B cell (primary cell): ENCODE measurements around the gene AP5M1. TPM values are rescaled to one million over a fixed set of nuclear protein-coding genes. Genes with fewer than 3 reads are reported as not detected.

Experiments
- ATAC-seq: fragments of 200-7000 bp; cut with Tn5 transposase; one replicate; pipeline ENCODE4 v1.10.0; 2021; ENCODE audit warnings: low read depth, mild to moderate bottlenecking, moderate number of reproducible peaks, moderate library complexity
- CTCF ChIA-PET: fragments of 350-600 bp; sonication (Branson Sonifier 250); formaldehyde crosslinking; loops from one replicate; lab custom pipeline; 2021; ENCODE audit warnings: antibody characterized with exemption, inconsistent platforms; lab: Charles Lee
- POLR2A ChIA-PET: fragments of 350-600 bp; sonication (Branson Sonifier 250); formaldehyde crosslinking; loops from one replicate; lab custom pipeline; 2021; ENCODE audit warnings: antibody characterized with exemption; lab: Charles Lee
- DNase-seq: peaks from one replicate; pipeline ENCODE4 v3.0.0; 2013
- H2AFZ ChIP-seq: 2 replicates; pipeline ENCODE4 v1.6.1; 2012; ENCODE audit warnings: mild to moderate bottlenecking, low read depth, low read length; ENCODE audit not compliant: insufficient read depth, poor library complexity, severe bottlenecking
- H3K27ac ChIP-seq, 2 donors: 1 replicate in 1 of 2; 2 replicates in 1 of 2; pipeline ENCODE4 v1.5.1; 2012 to 2013; ENCODE audit warnings: low read length in 2 of 2, mild to moderate bottlenecking in 2 of 2, moderate library complexity in 1 of 2
- H3K27me3 ChIP-seq, 4 experiments: fragments of 200-600 bp in 1 of 4; sonication (generic) in 1 of 4; replicated peaks in 1 of 4; 1 replicate in 2 of 4; 2 replicates in 2 of 4; pipeline versions ENCODE4 v1.6.1 to v1.7.0; 2013 to 2016; ENCODE audit warnings: low read length in 3 of 4, mild to moderate bottlenecking in 2 of 4, mixed read lengths in 1 of 4, moderate library complexity in 1 of 4; ENCODE audit not compliant: insufficient read depth in 4 of 4, control insufficient read depth in 3 of 4; ENCODE audit errors: control extremely low read depth in 1 of 4
- H3K36me3 ChIP-seq, 2 experiments: replicated peaks in 1 of 2; 1 replicate in 1 of 2; 2 replicates in 1 of 2; pipeline versions ENCODE4 v1.6.1 to v1.7.1; 2013; ENCODE audit warnings: low read length in 1 of 2; ENCODE audit not compliant: insufficient read depth in 2 of 2, control insufficient read depth in 1 of 2; ENCODE audit errors: control extremely low read depth in 1 of 2, extremely low read depth in 1 of 2
- H3K4me1 ChIP-seq, 2 donors: fragments of 200-600 bp in 1 of 2; sonication (generic) in 1 of 2; 1 replicate in 1 of 2; 2 replicates in 1 of 2; pipeline versions ENCODE4 v1.5.1 to v1.6.1; 2013 to 2017; ENCODE audit warnings: low read length in 2 of 2; ENCODE audit not compliant: control insufficient read depth in 2 of 2, insufficient read depth in 2 of 2
- H3K4me2 ChIP-seq: replicated peaks from 2 replicates; pipeline ENCODE3; 2012; ENCODE audit warnings: mild to moderate bottlenecking, low read depth, low read length; ENCODE audit not compliant: poor library complexity, severe bottlenecking
- H3K4me3 ChIP-seq, 5 experiments: fragments of 200-600 bp in 1 of 5; sonication (generic) in 1 of 5; 1 replicate in 3 of 5; 2 replicates in 2 of 5; pipeline versions ENCODE4 v1.5.1 to v1.7.0; 2011 to 2016; ENCODE audit warnings: low read length in 4 of 5, mild to moderate bottlenecking in 4 of 5, low read depth in 2 of 5, control low read depth in 1 of 5, moderate library complexity in 1 of 5; ENCODE audit not compliant: insufficient read depth in 1 of 5; ENCODE audit errors: control extremely low read depth in 1 of 5, extremely low read depth in 1 of 5
- H3K79me2 ChIP-seq: fragments of 200-600 bp; sonication (generic); one replicate; pipeline ENCODE4 v1.6.0; 2016; ENCODE audit warnings: low read length; ENCODE audit not compliant: control insufficient read depth, insufficient read depth
- H3K9ac ChIP-seq: fragments of 200-600 bp; sonication (generic); 2 replicates; pipeline ENCODE4 v1.6.1; 2017; ENCODE audit warnings: mild to moderate bottlenecking, low read length, moderate library complexity
- H3K9me3 ChIP-seq, 3 donors: one replicate each; pipeline versions ENCODE4 v1.6.1 to v1.7.1; 2013; ENCODE audit warnings: low read length in 2 of 3; ENCODE audit not compliant: control insufficient read depth in 2 of 3, insufficient read depth in 1 of 3; ENCODE audit errors: control extremely low read depth in 1 of 3
- H4K20me1 ChIP-seq: 2 replicates; pipeline ENCODE4 v1.6.0; 2012; ENCODE audit warnings: mild to moderate bottlenecking, low read length; ENCODE audit not compliant: insufficient read depth, control insufficient read depth, poor library complexity, severe bottlenecking
- H3K27ac Mint-ChIP-seq: one replicate; pipeline ENCODE4 v1.8.0; 2021; ENCODE audit warnings: mixed read lengths
- H3K27me3 Mint-ChIP-seq: one replicate; pipeline ENCODE4 v1.8.0; 2021; ENCODE audit warnings: mixed read lengths
- H3K4me1 Mint-ChIP-seq: one replicate; pipeline ENCODE4 v1.8.0; 2021; ENCODE audit warnings: mixed read lengths
- H3K4me3 Mint-ChIP-seq: one replicate; pipeline ENCODE4 v1.8.0; 2021; ENCODE audit warnings: mixed read lengths
- H3K9me3 Mint-ChIP-seq: one replicate; pipeline ENCODE4 v1.8.0; 2022; ENCODE audit warnings: mixed read lengths; ENCODE audit not compliant: insufficient read depth
- EZH2 ChIP-seq: IDR thresholded peaks from 2 replicates; pipeline ENCODE4 v1.6.1; 2012; ENCODE audit warnings: borderline replicate concordance, low read depth, mild to moderate bottlenecking, moderate library complexity, low read length; ENCODE audit not compliant: insufficient read depth, poor library complexity, severe bottlenecking
- WGBS: methylation state at CpG from one replicate; pipeline ENCODE4 v1.1.5; 2013; ENCODE audit warnings: missing lambda C conversion rate; ENCODE audit not compliant: insufficient coverage; 5-methylcytosine and 5-hydroxymethylcytosine counted together
- intact Hi-C: fragments of 100-400 bp; cut with micrococcal nuclease; formaldehyde crosslinking; loops from one replicate; pipeline ENCODE4 v1.10.0; 2022
- polyA plus RNA-seq: library from polyadenylated mRNA; depleted of rRNA; stranded (reverse); fragments of >200 nt; gene quantifications from 2 replicates; pipeline ENCODE4 v1.2.3, GENCODE V29; 2012
- total RNA-seq, 2 donors: library from RNA; stranded (reverse); fragments of 120-200 nt in 1 of 2; gene quantifications; 1 replicate in 1 of 2; 2 replicates in 1 of 2; pipeline versions ENCODE4 v1.2.3 to v1.2.4, GENCODE V29; 2013 to 2022
- TF ChIP-seq, protein P1 (sequence below): fragments of 200-600 bp; IDR thresholded peaks from one replicate; pipeline ENCODE4 v1.8.0; 2022; ENCODE audit warnings: antibody characterized with exemption, mild to moderate bottlenecking

Gene AP5M1
- total and polyA plus RNA-seq, 2 donors (not counting 1 experiment from before 2014, with no cell fraction given): 14.5 to 53.6 TPM

DNA sequence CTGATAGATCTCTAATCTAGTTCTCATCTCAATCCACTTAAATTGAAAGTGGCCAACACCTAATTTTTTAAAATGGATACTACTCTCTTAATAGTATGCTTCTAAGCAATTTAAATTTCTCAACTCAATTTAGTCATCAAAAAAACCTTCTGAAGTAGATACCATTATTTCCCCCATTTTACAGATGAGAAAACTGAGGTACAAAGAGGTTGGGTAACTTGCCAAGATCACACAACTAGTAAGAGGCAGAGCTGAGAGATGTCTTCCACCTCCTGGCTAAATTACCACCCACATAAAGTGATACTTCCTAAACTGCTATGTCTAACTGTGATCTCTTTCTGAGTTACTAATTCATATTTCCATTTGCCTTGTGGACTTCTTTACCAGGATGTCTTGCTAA is 6.7 kb upstream of the AP5M1 start:
- Histone ChIP-seq H3K27ac (no peak overlapping the region), H3K9ac (no peak overlapping the region), H4K20me1 (peaks cover 34% of the 10 kb centered on the region), H3K4me2 (no peak overlapping the region), H2AFZ (no peak overlapping the region), H3K36me3 (no peaks in the 10 kb centered on the region), H3K4me3 (no peak overlapping the region), H3K4me1 (no peaks in the 10 kb centered on the region), H3K27me3 (no peaks in the 10 kb centered on the region), H3K79me2 (peaks cover 82% of the 10 kb centered on the region), H3K9me3 (no peaks in the 10 kb centered on the region)
- no peak for TF ChIP-seq EZH2
- DNase-seq: no peak
- Mint-ChIP-seq H3K4me1 (peaks cover 25% of the 10 kb centered on the region), H3K4me3 (no peak overlapping the region), H3K27me3 (no peaks in the 10 kb centered on the region), H3K9me3 (no peaks in the 10 kb centered on the region), H3K27ac (no peak overlapping the region)
- ChIA-PET POLR2A (no interaction called here), CTCF (no interaction called here)
- no peak for ATAC-seq
- intact Hi-C loops: no loop called here

DNA sequence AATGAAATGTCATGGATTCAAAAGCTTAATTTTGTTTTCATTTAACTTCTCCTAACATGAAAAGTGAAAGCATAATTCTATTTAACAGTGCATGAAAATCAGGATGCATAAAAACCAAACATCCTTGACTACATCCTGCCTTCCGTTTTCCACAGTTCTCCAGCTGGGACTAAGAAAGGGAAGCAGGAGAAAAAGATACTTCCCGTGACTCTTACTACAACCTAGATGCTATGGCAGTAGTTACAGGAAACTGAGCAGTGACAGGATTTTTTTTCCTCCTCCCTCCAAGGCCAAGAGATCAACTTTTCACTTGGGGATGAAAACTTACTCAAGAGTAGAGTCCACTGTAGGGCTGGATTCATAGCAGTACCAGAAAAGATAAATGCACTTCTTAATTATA is 2.7 kb upstream of the AP5M1 start:
- H3K9ac ChIP-seq: no peak overlapping the region
- Mint-ChIP-seq H3K27ac (no peak overlapping the region), H3K4me1 (peaks cover 46% of the 10 kb centered on the region), H3K27me3 (no peaks in the 10 kb centered on the region), H3K9me3 (no peaks in the 10 kb centered on the region), H3K4me3 (no peak overlapping the region)
- TF ChIP-seq, protein P1, sequence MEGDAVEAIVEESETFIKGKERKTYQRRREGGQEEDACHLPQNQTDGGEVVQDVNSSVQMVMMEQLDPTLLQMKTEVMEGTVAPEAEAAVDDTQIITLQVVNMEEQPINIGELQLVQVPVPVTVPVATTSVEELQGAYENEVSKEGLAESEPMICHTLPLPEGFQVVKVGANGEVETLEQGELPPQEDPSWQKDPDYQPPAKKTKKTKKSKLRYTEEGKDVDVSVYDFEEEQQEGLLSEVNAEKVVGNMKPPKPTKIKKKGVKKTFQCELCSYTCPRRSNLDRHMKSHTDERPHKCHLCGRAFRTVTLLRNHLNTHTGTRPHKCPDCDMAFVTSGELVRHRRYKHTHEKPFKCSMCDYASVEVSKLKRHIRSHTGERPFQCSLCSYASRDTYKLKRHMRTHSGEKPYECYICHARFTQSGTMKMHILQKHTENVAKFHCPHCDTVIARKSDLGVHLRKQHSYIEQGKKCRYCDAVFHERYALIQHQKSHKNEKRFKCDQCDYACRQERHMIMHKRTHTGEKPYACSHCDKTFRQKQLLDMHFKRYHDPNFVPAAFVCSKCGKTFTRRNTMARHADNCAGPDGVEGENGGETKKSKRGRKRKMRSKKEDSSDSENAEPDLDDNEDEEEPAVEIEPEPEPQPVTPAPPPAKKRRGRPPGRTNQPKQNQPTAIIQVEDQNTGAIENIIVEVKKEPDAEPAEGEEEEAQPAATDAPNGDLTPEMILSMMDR: no peak
- TF ChIP-seq EZH2: no peak
- H3K27ac ChIP-seq: no peak overlapping the region
- WGBS: no CpG with 5 or more reads among the region's 2 CpGs
- peaks cover 20% of the 10 kb centered on the region for H4K20me1 ChIP-seq
- H3K9me3 ChIP-seq: no peaks in the 10 kb centered on the region
- POLR2A ChIA-PET: no interaction called here
- ATAC-seq (no peak), DNase-seq (no peak)
- H3K79me2 ChIP-seq: peaks cover 90% of the 10 kb centered on the region
- H2AFZ ChIP-seq: no peak overlapping the region
- H3K27me3 ChIP-seq: no peaks in the 10 kb centered on the region
- no peak overlapping the region for H3K4me2 ChIP-seq
- H3K4me1 ChIP-seq: peaks cover 17 to 19% of the 10 kb centered on the region in 2 donors
- CTCF ChIA-PET: no interaction called here
- H3K36me3 ChIP-seq: no peaks in the 10 kb centered on the region
- H3K4me3 ChIP-seq: no peak overlapping the region
- intact Hi-C loops: loop anchor here (5.0 kb wide), 2 partner anchors 34 to 1684 kb away; partner anchors contain the start of gene KTN1
